GM12878 (cell line): ENCODE data around the gene AK8.

ENCODE experiments used
- BHLHE40 ChIP-seq, 2 experiments: fragments of 450-650 bp in 1 of 2; IDR thresholded peaks; 2 replicates each; pipeline ENCODE4 v1.6.1; 2011 to 2017; ENCODE audit warnings: low read depth in 2 of 2, borderline replicate concordance in 1 of 2, improper control_type of control experiment in 1 of 2, low read length in 1 of 2, mild to moderate bottlenecking in 1 of 2
- CTCF ChIP-seq, 3 experiments: IDR thresholded peaks in 2 of 3; conservative IDR thresholded peaks in 1 of 3; 2 replicates each; pipeline ENCODE4 v1.5.1; 2011; ENCODE audit warnings: low read depth in 3 of 3, low read length in 3 of 3, mild to moderate bottlenecking in 3 of 3, control low read depth in 2 of 3, moderate library complexity in 2 of 3, inconsistent platforms in 1 of 3, mixed read lengths in 1 of 3; ENCODE audit not compliant: control insufficient read depth in 2 of 3, insufficient read depth in 1 of 3; ENCODE audit errors: extremely low read depth in 1 of 3
- EP300 ChIP-seq, 2 experiments: fragments of 150-350 bp in 1 of 2; IDR thresholded peaks; 2 replicates each; pipeline ENCODE4 v1.6.1; 2011 to 2012; ENCODE audit warnings: low read depth in 2 of 2, low read length in 2 of 2, borderline replicate concordance in 1 of 2, improper control_type of control experiment in 1 of 2, inconsistent platforms in 1 of 2; ENCODE audit not compliant: control insufficient read depth in 1 of 2
- ESRRA ChIP-seq: IDR thresholded peaks from 2 replicates; pipeline ENCODE4 v1.6.1; 2012; ENCODE audit warnings: mild to moderate bottlenecking, low read length, improper control_type of control experiment
- JUND ChIP-seq: IDR thresholded peaks from 2 replicates; pipeline ENCODE4 v1.6.1; 2012; ENCODE audit warnings: low read depth, mild to moderate bottlenecking, low read length, improper control_type of control experiment, moderate library complexity
- MAX ChIP-seq: IDR thresholded peaks from 2 replicates; pipeline ENCODE4 v1.6.1; 2012; ENCODE audit warnings: low read depth, low read length, improper control_type of control experiment
- MTA3 ChIP-seq: IDR thresholded peaks from 2 replicates; pipeline ENCODE4 v1.6.1; 2012; ENCODE audit warnings: low read length, inconsistent platforms, borderline replicate concordance
- NR2C2 ChIP-seq: IDR thresholded peaks from 2 replicates; pipeline ENCODE4 v1.6.1; 2011; ENCODE audit warnings: borderline replicate concordance, low read depth; ENCODE audit not compliant: control insufficient read depth, insufficient read length
- STAT3 ChIP-seq: IDR thresholded peaks from 2 replicates; pipeline ENCODE4 v1.6.1; 2011; ENCODE audit warnings: low read depth, low read length, improper control_type of control experiment

GRCh38 chr9:132722564-132723065 lies 155.5 kb downstream of the AK8 start:
- TF ChIP-seq MAX (no peak), CTCF (IDR thresholded peaks at IDR 0.05 in 2 of 3, conservative IDR thresholded peaks at IDR 0.05 in 1 of 3; ENCODE audit: control insufficient read depth in 2 of 3, extremely low read depth in 1 of 3, insufficient read depth in 1 of 3, low read depth in 3 of 3, low read length in 3 of 3) (no peak), JUND (no peak), EP300 (IDR thresholded peaks at IDR 0.05; ENCODE audit: borderline replicate concordance in 1 of 2, control insufficient read depth in 1 of 2, low read depth in 2 of 2, low read length in 2 of 2) (no peak), NR2C2 (no peak), MTA3 (no peak), BHLHE40 (IDR thresholded peaks at IDR 0.05; ENCODE audit: borderline replicate concordance in 1 of 2, low read depth in 2 of 2, low read length in 1 of 2) (no peak), STAT3 (no peak), ESRRA (no peak)
